GM20431 (cell line): ENCODE data around the gene ABCB1.

Source experiments
- in situ Hi-C: fragments of 300-500 bp; cut with MseI, MboI; formaldehyde crosslinking; loops from one replicate; pipeline ENCODE4 v1.15.0; 2020; ENCODE audit warnings: low sequenced_read_pairs; ENCODE audit not compliant: unreplicated experiment

ABCB1 gene

GRCh38 chr7:87600130-87601124 is at the start of gene ABCB1:
Gene ABCB1 (minus strand): TSS chr7:87600884. CDS start chr7:87600184, 700 bp downstream.
- in situ Hi-C loops = loop anchor here (25.0 kb wide), 1 partner anchor 88 kb away; no protein-coding TSS in a partner anchor

- in situ Hi-C loops = no loop called here
These were observed 47.6 kb upstream of the ABCB1 start for GRCh38 chr7:87648316-87648715.

GRCh38 chr7:87645446-87645845 is 44.8 kb upstream of the ABCB1 start:
- in situ Hi-C loops = no loop called here

GRCh38 chr7:87635921-87636320 is 35.2 kb upstream of the ABCB1 start:
- in situ Hi-C loops = no loop called here

- in situ Hi-C loops = no loop called here
These were observed 28.3 kb upstream of the ABCB1 start for GRCh38 chr7:87628780-87629569.

- in situ Hi-C loops = no loop called here
These were observed 26.9 kb upstream of the ABCB1 start for GRCh38 chr7:87627634-87627994.

GRCh38 chr7:87625101-87625500 is 24.4 kb upstream of the ABCB1 start:
- in situ Hi-C loops = no loop called here

GRCh38 chr7:87624628-87625027 is 23.9 kb upstream of the ABCB1 start:
- in situ Hi-C loops = loop anchor here (25.0 kb wide), 1 partner anchor 112 kb away; no protein-coding TSS in a partner anchor

- in situ Hi-C loops = loop anchor here (25.0 kb wide), 1 partner anchor 103 kb away; no protein-coding TSS in a partner anchor
These were observed 14.5 kb upstream of the ABCB1 start for GRCh38 chr7:87615197-87615596.

- in situ Hi-C loops = loop anchor here (25.0 kb wide), 1 partner anchor 98 kb away; no protein-coding TSS in a partner anchor
These were observed 9.2 kb upstream of the ABCB1 start for GRCh38 chr7:87609916-87610315.

GRCh38 chr7:87608431-87608830 is 7.7 kb upstream of the ABCB1 start:
- in situ Hi-C loops = loop anchor here (25.0 kb wide), 1 partner anchor 96 kb away; no protein-coding TSS in a partner anchor

- in situ Hi-C loops = loop anchor here (25.0 kb wide), 1 partner anchor 92 kb away; no protein-coding TSS in a partner anchor
These were observed 3.6 kb upstream of the ABCB1 start for GRCh38 chr7:87604264-87604663.

- in situ Hi-C loops = no loop called here
These were observed 1.3 kb downstream of the ABCB1 start for GRCh38 chr7:87599336-87599735.

- in situ Hi-C loops = no loop called here
These were observed 2.3 kb downstream of the ABCB1 start for GRCh38 chr7:87598234-87599009.

GRCh38 chr7:87596696-87597095 is 4.0 kb downstream of the ABCB1 start:
- in situ Hi-C loops = no loop called here

- in situ Hi-C loops = no loop called here
These were observed 4.5 kb downstream of the ABCB1 start for GRCh38 chr7:87596136-87596535.

- in situ Hi-C loops = no loop called here
These were observed 8.4 kb downstream of the ABCB1 start for GRCh38 chr7:87592300-87592699.

- in situ Hi-C loops = no loop called here
These were observed 9.5 kb downstream of the ABCB1 start for GRCh38 chr7:87591211-87591610.

- in situ Hi-C loops = no loop called here
These were observed 10.1 kb downstream of the ABCB1 start for GRCh38 chr7:87590578-87590977.

- in situ Hi-C loops = no loop called here
These were observed 11.1 kb downstream of the ABCB1 start for GRCh38 chr7:87589631-87590030.
